HL-60 (cell line): ENCODE measurements around the gene RAP1GAP.
A peak's percentile ranks its signal among the peaks of the same experiment; 100 is the strongest.

Experiments used
- GABPA ChIP-seq: IDR thresholded peaks from 2 replicates; pipeline ENCODE4 v1.6.1; 2012; ENCODE audit warnings: low read depth
- POLR2AphosphoS5 ChIP-seq: IDR thresholded peaks from 2 replicates; pipeline ENCODE4 v1.6.1; 2012; ENCODE audit warnings: low read depth
- REST ChIP-seq: IDR thresholded peaks from 2 replicates; pipeline ENCODE4 v1.6.1; 2012; ENCODE audit warnings: low read depth; ENCODE audit not compliant: insufficient replicate concordance
- SPI1 ChIP-seq: IDR thresholded peaks from 2 replicates; pipeline ENCODE4 v1.6.1; 2012; ENCODE audit warnings: low read depth, mild to moderate bottlenecking, borderline replicate concordance
- TF ChIP-seq, protein P1 (sequence below): IDR thresholded peaks from one replicate; pipeline ENCODE4 v1.5.1; 2011; ENCODE audit warnings: low read length, control low read depth, inconsistent platforms; ENCODE audit not compliant: insufficient read depth

- TF ChIP-seq, protein P1, sequence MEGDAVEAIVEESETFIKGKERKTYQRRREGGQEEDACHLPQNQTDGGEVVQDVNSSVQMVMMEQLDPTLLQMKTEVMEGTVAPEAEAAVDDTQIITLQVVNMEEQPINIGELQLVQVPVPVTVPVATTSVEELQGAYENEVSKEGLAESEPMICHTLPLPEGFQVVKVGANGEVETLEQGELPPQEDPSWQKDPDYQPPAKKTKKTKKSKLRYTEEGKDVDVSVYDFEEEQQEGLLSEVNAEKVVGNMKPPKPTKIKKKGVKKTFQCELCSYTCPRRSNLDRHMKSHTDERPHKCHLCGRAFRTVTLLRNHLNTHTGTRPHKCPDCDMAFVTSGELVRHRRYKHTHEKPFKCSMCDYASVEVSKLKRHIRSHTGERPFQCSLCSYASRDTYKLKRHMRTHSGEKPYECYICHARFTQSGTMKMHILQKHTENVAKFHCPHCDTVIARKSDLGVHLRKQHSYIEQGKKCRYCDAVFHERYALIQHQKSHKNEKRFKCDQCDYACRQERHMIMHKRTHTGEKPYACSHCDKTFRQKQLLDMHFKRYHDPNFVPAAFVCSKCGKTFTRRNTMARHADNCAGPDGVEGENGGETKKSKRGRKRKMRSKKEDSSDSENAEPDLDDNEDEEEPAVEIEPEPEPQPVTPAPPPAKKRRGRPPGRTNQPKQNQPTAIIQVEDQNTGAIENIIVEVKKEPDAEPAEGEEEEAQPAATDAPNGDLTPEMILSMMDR: no peak
- TF ChIP-seq REST (peak; percentile 71), POLR2AphosphoS5 (no peak), GABPA (no peak), SPI1 (no peak)
These were observed 74.7 kb downstream of the RAP1GAP start for GRCh38 chr1:21594501-21594900.
